ENCODE measurements around the gene DNMT3A. TPM values are rescaled to one million over a fixed set of nuclear protein-coding genes. Genes with fewer than 3 reads are reported as not detected.

Gene DNMT3A
- total and polyA plus RNA-seq, 2 experiments from 2014 or later: 47.2 to 80.4 TPM

- Mint-ChIP-seq H3K4me3 (0 out of 3 replicates have a peak overlapping the region, but pooled peaks have one; percentile 29), H3K9me3 (no peaks in the 10 kb centered on the region), H3K4me1 (peaks cover 58% of the 10 kb centered on the region), H3K27ac (peak overlapping the region; percentile 83), H3K36me3 (ENCODE audit: low read depth) (no peaks in the 10 kb centered on the region), H3K27me3 (ENCODE audit: insufficient read depth, low read depth, poor library complexity) (peaks cover 14% of the 10 kb centered on the region)
- Histone ChIP-seq H3K27ac (ENCODE audit: low read depth) (peak overlapping the region; percentile 88), H3K79me2 (replicated peaks; ENCODE audit: insufficient read depth) (no peaks in the 10 kb centered on the region; the same call in 1 of the 2 replicates), H2AFZ (peak overlapping the region; percentile 70; the same call in 1 of the 2 replicates), H3F3A (replicated peaks; ENCODE audit: low read depth) (0 out of 2 replicates have a peak, but pooled peaks cover 19% of the 10 kb centered on the region), H3K9me2 (ENCODE audit: insufficient read depth) (no peaks in the 10 kb centered on the region), H4K20me1 (replicated peaks; ENCODE audit: insufficient read depth) (no peaks in the 10 kb centered on the region), H3K36me3 (ENCODE audit: insufficient read depth) (no peaks in the 10 kb centered on the region), H3K27me3 (ENCODE audit: insufficient read depth) (no peaks in the 10 kb centered on the region), H3K4me1 (ENCODE audit: insufficient read depth) (peaks cover 45% of the 10 kb centered on the region), H3K4me3 (peak overlapping the region; percentile 40; the same call in 1 of the 2 replicates), H3K4me2 (peak overlapping the region; percentile 67)
- peak; percentile 25 for ATAC-seq
- peak; percentile 81 for DNase-seq (ENCODE audit: low spot score)
- TF ChIP-seq EZH2phosphoT487 (IDR thresholded peaks at IDR 0.05; ENCODE audit: unreplicated experiment): no peak
- no peak for TF ChIP-seq REST (IDR thresholded peaks at IDR 0.05; ENCODE audit: unreplicated experiment)
- no peak for TF ChIP-seq CREB1 (CRISPR knock-in tag; IDR thresholded peaks at IDR 0.05; ENCODE audit: low read depth)
- TF ChIP-seq, protein P1, sequence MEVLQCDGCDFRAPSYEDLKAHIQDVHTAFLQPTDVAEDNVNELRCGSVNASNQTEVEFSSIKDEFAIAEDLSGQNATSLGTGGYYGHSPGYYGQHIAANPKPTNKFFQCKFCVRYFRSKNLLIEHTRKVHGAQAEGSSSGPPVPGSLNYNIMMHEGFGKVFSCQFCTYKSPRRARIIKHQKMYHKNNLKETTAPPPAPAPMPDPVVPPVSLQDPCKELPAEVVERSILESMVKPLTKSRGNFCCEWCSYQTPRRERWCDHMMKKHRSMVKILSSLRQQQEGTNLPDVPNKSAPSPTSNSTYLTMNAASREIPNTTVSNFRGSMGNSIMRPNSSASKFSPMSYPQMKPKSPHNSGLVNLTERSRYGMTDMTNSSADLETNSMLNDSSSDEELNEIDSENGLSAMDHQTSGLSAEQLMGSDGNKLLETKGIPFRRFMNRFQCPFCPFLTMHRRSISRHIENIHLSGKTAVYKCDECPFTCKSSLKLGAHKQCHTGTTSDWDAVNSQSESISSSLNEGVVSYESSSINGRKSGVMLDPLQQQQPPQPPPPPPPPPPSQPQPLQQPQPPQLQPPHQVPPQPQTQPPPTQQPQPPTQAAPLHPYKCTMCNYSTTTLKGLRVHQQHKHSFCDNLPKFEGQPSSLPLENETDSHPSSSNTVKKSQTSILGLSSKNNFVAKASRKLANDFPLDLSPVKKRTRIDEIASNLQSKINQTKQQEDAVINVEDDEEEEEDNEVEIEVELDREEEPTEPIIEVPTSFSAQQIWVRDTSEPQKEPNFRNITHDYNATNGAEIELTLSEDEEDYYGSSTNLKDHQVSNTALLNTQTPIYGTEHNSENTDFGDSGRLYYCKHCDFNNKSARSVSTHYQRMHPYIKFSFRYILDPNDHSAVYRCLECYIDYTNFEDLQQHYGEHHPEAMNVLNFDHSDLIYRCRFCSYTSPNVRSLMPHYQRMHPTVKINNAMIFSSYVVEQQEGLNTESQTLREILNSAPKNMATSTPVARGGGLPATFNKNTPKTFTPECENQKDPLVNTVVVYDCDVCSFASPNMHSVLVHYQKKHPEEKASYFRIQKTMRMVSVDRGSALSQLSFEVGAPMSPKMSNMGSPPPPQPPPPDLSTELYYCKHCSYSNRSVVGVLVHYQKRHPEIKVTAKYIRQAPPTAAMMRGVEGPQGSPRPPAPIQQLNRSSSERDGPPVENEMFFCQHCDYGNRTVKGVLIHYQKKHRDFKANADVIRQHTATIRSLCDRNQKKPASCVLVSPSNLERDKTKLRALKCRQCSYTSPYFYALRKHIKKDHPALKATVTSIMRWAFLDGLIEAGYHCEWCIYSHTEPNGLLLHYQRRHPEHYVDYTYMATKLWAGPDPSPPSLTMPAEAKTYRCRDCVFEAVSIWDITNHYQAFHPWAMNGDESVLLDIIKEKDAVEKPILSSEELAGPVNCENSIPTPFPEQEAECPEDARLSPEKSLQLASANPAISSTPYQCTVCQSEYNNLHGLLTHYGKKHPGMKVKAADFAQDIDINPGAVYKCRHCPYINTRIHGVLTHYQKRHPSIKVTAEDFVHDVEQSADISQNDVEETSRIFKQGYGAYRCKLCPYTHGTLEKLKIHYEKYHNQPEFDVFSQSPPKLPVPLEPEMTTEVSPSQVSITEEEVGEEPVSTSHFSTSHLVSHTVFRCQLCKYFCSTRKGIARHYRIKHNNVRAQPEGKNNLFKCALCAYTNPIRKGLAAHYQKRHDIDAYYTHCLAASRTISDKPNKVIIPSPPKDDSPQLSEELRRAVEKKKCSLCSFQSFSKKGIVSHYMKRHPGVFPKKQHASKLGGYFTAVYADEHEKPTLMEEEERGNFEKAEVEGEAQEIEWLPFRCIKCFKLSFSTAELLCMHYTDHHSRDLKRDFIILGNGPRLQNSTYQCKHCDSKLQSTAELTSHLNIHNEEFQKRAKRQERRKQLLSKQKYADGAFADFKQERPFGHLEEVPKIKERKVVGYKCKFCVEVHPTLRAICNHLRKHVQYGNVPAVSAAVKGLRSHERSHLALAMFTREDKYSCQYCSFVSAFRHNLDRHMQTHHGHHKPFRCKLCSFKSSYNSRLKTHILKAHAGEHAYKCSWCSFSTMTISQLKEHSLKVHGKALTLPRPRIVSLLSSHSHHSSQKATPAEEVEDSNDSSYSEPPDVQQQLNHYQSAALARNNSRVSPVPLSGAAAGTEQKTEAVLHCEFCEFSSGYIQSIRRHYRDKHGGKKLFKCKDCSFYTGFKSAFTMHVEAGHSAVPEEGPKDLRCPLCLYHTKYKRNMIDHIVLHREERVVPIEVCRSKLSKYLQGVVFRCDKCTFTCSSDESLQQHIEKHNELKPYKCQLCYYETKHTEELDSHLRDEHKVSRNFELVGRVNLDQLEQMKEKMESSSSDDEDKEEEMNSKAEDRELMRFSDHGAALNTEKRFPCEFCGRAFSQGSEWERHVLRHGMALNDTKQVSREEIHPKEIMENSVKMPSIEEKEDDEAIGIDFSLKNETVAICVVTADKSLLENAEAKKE (CRISPR knock-in tag; IDR thresholded peaks at IDR 0.05): no peak
- TF ChIP-seq POLR2AphosphoS5 (IDR thresholded peaks at IDR 0.05; ENCODE audit: low read depth): no peak; the same call in 1 of the 2 replicates
- TF ChIP-seq JUNB (IDR thresholded peaks at IDR 0.05; ENCODE audit: unreplicated experiment): no peak
- TF ChIP-seq EZH2 (IDR thresholded peaks at IDR 0.05; ENCODE audit: low read depth, unreplicated experiment): no peak
- TF ChIP-seq, protein P2, sequence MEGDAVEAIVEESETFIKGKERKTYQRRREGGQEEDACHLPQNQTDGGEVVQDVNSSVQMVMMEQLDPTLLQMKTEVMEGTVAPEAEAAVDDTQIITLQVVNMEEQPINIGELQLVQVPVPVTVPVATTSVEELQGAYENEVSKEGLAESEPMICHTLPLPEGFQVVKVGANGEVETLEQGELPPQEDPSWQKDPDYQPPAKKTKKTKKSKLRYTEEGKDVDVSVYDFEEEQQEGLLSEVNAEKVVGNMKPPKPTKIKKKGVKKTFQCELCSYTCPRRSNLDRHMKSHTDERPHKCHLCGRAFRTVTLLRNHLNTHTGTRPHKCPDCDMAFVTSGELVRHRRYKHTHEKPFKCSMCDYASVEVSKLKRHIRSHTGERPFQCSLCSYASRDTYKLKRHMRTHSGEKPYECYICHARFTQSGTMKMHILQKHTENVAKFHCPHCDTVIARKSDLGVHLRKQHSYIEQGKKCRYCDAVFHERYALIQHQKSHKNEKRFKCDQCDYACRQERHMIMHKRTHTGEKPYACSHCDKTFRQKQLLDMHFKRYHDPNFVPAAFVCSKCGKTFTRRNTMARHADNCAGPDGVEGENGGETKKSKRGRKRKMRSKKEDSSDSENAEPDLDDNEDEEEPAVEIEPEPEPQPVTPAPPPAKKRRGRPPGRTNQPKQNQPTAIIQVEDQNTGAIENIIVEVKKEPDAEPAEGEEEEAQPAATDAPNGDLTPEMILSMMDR (conservative IDR thresholded peaks at IDR 0.05; ENCODE audit: low read depth in 2 of 2): no peak
- TF ChIP-seq, protein P3, sequence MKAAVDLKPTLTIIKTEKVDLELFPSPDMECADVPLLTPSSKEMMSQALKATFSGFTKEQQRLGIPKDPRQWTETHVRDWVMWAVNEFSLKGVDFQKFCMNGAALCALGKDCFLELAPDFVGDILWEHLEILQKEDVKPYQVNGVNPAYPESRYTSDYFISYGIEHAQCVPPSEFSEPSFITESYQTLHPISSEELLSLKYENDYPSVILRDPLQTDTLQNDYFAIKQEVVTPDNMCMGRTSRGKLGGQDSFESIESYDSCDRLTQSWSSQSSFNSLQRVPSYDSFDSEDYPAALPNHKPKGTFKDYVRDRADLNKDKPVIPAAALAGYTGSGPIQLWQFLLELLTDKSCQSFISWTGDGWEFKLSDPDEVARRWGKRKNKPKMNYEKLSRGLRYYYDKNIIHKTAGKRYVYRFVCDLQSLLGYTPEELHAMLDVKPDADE (IDR thresholded peaks at IDR 0.05): no peak
- TF ChIP-seq STAT1 (IDR thresholded peaks at IDR 0.05; ENCODE audit: unreplicated experiment): no peak
- no peak for TF ChIP-seq ZNF114 (CRISPR knock-in tag; IDR thresholded peaks at IDR 0.05)
- no peak for TF ChIP-seq NANOG (IDR thresholded peaks at IDR 0.05; ENCODE audit: borderline replicate concordance)
- TF ChIP-seq ZNF331 (CRISPR knock-in tag; IDR thresholded peaks at IDR 0.05; ENCODE audit: low read depth): no peak
Measured at GRCh38 chr2:25310965-25311864, 30.5 kb downstream of the DNMT3A start.

Data from GM23338 (cell line).